Effector memory CD8-positive, alpha-beta T cell (primary cell): ENCODE results near the gene NGLY1.

Source experiments
- ATAC-seq: fragments of 150-1000 bp; cut with Tn5 transposase; replicated peaks from 2 replicates; pipeline ENCODE4 v1.10.0; 2021; ENCODE audit warnings: mild to moderate bottlenecking, moderate library complexity
- DNase-seq, 3 experiments: peaks; one replicate each; pipeline ENCODE4 v3.0.0; 2021
- H3K27ac Mint-ChIP-seq, 2 donors: one replicate each; pipeline ENCODE4 v1.8.0; 2022; ENCODE audit warnings: mild to moderate bottlenecking in 2 of 2, mixed read lengths in 2 of 2, moderate library complexity in 2 of 2
- H3K27me3 Mint-ChIP-seq, 2 donors: one replicate each; pipeline ENCODE4 v1.8.0; 2022; ENCODE audit warnings: mixed read lengths in 2 of 2
- H3K36me3 Mint-ChIP-seq: one replicate; pipeline ENCODE4 v1.8.0; 2022; ENCODE audit warnings: mild to moderate bottlenecking, moderate library complexity, mixed read lengths; ENCODE audit not compliant: insufficient read depth
- H3K4me1 Mint-ChIP-seq, 2 donors: one replicate each; pipeline ENCODE4 v1.8.0; 2022; ENCODE audit warnings: low read depth in 2 of 2, mixed read lengths in 2 of 2
- H3K4me3 Mint-ChIP-seq, 2 donors: one replicate each; pipeline ENCODE4 v1.8.0; 2022; ENCODE audit warnings: mild to moderate bottlenecking in 2 of 2, mixed read lengths in 2 of 2, moderate library complexity in 2 of 2
- H3K9me3 Mint-ChIP-seq, 2 donors: one replicate each; pipeline ENCODE4 v1.8.0; 2022; ENCODE audit warnings: mixed read lengths in 2 of 2

NGLY1 gene

DNA sequence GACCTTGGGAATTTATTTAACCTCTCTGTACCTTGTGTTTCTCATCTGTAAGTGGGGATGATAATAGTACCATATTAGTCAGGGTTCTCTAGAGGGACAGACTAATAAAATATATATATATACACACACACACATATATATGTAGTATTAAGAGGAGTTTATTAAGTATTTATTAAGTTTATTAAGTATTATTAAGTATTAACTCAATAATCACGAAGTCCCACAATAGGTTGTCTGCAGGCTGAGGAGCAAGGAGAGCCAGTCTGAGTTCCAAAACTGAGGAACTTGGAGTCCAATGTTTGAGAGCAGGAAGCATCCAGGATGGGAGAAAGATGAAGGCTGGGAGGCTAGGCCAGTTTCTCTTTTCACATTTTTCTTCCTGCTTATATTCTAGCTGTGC is 21.4 kb upstream of the NGLY1 start:
- no peaks in the 10 kb centered on the region for H3K9me3 Mint-ChIP-seq
- H3K36me3 Mint-ChIP-seq = no peaks in the 10 kb centered on the region
- ATAC-seq (no peak), DNase-seq (no peak)
- H3K4me1 Mint-ChIP-seq = no peaks in the 10 kb centered on the region
- H3K27ac Mint-ChIP-seq = no peak overlapping the region
- H3K27me3 Mint-ChIP-seq = peaks cover 18 to 30% of the 10 kb centered on the region in 2 donors
- no peak overlapping the region for H3K4me3 Mint-ChIP-seq

DNA sequence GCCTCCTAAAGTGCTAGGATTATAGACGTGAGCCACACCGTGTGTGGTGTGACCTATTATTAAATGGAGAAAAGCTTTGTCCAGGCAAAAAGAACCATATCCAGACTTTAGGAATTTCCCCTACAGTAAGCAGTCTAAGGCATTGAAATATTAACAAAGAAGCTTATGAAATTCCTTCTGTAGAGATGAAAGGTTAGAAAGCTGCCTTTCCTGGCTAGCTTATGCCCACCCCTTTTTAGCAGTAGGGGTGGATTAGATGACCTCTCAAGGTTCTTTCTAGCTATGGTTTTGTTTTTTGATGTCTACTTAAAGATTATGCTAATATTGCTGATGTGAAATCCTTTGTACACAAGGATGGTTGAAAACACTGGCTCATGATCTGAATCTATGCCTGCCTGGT is 20.6 kb upstream of the NGLY1 start:
- H3K4me1 Mint-ChIP-seq = no peaks in the 10 kb centered on the region
- H3K4me3 Mint-ChIP-seq = no peak overlapping the region
- ATAC-seq (no peak), DNase-seq (no peak)
- H3K27ac Mint-ChIP-seq = no peak overlapping the region
- H3K9me3 Mint-ChIP-seq = no peaks in the 10 kb centered on the region
- H3K36me3 Mint-ChIP-seq = no peaks in the 10 kb centered on the region
- H3K27me3 Mint-ChIP-seq = peaks cover 18 to 30% of the 10 kb centered on the region in 2 donors

DNA sequence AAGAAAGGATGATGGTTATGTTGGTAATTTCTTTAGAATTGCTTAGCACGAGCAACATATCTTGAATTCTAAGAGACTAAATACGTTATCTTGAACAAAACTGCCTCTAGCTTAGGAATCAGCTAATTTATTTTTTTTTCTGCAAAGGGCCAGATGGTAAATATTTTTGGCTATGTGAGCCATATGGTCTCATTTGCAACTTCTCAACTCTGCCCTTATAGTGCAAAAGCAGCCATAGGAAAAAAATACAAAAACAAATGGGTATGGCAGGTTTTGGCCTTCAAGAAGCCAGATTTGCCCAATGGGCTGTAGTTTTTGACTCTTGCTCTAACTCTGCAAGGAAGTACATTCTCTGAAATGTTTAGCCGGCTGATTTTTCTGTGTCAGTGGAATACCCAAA is 18.5 kb upstream of the NGLY1 start:
- DNase-seq (no peak), ATAC-seq (no peak)
- Mint-ChIP-seq H3K27ac (no peak overlapping the region), H3K27me3 (peaks cover 5 to 23% of the 10 kb centered on the region in 2 donors), H3K9me3 (no peaks in the 10 kb centered on the region), H3K36me3 (no peaks in the 10 kb centered on the region), H3K4me1 (no peaks in the 10 kb centered on the region), H3K4me3 (no peak overlapping the region)

DNA sequence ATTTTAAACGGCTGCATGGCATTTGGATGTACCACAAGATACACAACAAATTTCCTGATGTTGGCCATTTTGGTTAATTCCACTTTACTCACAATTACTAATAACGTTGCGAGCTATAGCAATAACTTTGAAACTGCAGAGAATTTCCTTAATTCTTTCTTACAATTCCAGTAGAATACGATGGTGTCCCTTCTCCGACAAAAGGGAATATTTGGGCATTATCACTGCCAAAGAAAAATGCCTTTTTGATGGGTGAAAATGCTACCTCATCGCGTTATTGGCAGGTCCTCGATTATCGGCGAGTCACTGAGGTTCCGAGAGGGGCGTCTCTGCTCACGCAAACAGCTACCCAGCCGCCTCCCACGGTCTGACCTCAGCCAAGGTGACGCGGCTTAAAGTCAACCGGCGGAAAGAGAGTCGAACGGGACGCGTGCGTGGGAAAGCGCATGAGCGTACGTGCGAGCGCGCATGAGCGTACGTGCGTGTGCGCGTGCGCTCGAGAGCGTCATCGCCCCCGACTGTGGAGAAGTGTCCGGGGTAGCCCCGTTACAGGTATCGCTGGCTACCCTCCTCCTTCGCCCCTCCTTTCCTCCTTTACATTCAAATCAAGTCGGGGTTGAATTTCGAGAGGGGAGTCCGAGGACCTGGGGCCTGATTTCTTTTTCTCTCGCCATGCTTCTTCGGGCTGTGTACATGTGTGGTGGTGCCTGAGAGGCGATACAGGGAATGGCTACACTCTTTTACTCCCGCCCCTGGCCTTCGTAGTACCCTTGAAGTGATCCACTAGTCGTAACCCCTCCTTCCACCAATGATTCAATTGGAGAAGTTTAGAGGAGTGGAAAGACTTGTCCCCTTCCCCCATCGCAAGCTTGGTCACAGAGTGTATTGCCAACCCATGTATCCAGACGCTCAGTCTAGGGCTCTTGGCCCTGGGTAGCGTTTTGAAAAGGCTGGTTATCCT is 6.6 kb upstream of the NGLY1 start, which contains the start of gene OXSM:
OXSM (plus strand) TSS at position 495 of the 961 bp plus-strand sequence. CDS start 931 bp downstream, outside the sequence.
- H3K27me3 Mint-ChIP-seq = no peaks in the 10 kb centered on the region
- H3K9me3 Mint-ChIP-seq = no peaks in the 10 kb centered on the region
- DNase-seq (peak; percentile 83 to 86 (median 86)), ATAC-seq (peak; percentile 91)
- peaks cover 8% of the 10 kb centered on the region for H3K36me3 Mint-ChIP-seq
- peak within 1 kb of the TSS; percentile 94 to 96 for H3K4me3 Mint-ChIP-seq
- peak within 1 kb of the TSS; percentile 98 to 99 for H3K27ac Mint-ChIP-seq
- peaks cover 16% of the 10 kb centered on the region in 2 donors for H3K4me1 Mint-ChIP-seq

DNA sequence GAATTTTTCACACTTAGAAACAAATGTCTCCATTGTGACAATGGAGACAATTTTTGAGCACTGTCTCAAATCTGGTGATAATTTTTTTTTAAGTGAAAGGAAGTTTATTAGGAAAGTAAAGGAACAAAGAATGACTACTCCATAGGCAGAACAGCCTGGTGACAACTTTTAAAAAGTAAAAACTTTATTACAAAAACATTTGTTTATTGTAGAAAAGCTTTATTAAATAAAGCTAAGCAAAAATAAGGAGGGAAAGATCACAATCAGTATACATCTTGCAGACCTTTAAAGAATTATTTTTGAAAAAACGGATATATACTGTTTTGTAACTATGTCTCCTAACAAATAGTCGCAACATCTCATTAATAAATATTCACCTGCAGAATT is 6.0 kb upstream of the NGLY1 start:
- Mint-ChIP-seq H3K27ac (peak overlapping the region; percentile 98 to 99), H3K9me3 (no peaks in the 10 kb centered on the region), H3K4me1 (peaks cover 16% of the 10 kb centered on the region in 2 donors)

DNA sequence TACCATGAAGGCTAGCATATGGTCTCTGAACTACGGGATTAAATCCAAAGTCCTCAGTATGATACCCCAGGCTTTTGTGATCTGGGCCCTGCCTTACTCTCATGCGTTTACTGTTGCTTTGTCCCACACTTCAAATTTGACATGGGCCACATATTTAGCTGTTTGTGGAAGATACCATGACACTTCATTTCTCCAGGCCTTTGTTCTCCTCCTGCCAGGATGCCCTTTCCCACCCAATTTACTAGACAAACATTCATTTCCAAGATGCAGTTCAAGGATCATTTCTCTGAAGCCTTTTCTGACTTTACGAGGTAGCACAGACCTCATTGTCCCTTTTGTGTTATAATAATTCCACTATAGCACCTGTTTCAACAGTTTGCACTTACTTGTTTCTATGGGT is 4.4 kb upstream of the NGLY1 start:
- ATAC-seq (no peak), DNase-seq (no peak)
- H3K4me1 Mint-ChIP-seq = peaks cover 11 to 21% of the 10 kb centered on the region in 2 donors
- no peaks in the 10 kb centered on the region for H3K27me3 Mint-ChIP-seq
- H3K36me3 Mint-ChIP-seq = peaks cover 14% of the 10 kb centered on the region
- H3K27ac Mint-ChIP-seq = no peak overlapping the region
- no peak overlapping the region for H3K4me3 Mint-ChIP-seq
- H3K9me3 Mint-ChIP-seq = no peaks in the 10 kb centered on the region

More for the DNA sequence above, 6.0 kb upstream of the NGLY1 start:
- no peak for DNase-seq
- Mint-ChIP-seq H3K36me3 (peaks cover 8% of the 10 kb centered on the region), H3K27me3 (no peaks in the 10 kb centered on the region), H3K4me3 (peak overlapping the region; percentile 94 to 96)
- ATAC-seq = no peak

DNA sequence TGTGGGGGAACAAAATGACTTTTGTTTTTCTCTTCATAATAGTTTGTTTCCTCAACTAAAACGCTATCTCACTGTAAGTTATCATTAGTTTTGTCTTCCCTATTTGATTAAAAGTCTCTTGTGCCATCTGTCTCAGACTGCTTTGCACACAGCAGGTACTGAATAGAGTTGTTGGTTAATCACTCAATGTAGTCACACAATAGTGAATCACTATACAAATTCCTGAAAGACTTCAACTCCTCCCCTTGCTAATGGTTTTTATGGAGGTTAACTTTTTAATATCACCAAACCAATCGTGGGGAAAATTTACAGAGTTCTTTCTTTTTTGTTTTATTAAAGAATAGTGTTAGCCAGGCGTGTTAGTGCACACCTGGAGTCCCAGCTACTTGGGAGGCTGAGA is 2.6 kb upstream of the NGLY1 start:
- H3K27ac Mint-ChIP-seq = no peak overlapping the region
- no peaks in the 10 kb centered on the region for H3K9me3 Mint-ChIP-seq
- peaks cover 18 to 29% of the 10 kb centered on the region in 2 donors for H3K4me1 Mint-ChIP-seq
- H3K36me3 Mint-ChIP-seq = peaks cover 15% of the 10 kb centered on the region
- DNase-seq = no peak
- no peaks in the 10 kb centered on the region for H3K27me3 Mint-ChIP-seq
- no peak for ATAC-seq
- no peak overlapping the region for H3K4me3 Mint-ChIP-seq

DNA sequence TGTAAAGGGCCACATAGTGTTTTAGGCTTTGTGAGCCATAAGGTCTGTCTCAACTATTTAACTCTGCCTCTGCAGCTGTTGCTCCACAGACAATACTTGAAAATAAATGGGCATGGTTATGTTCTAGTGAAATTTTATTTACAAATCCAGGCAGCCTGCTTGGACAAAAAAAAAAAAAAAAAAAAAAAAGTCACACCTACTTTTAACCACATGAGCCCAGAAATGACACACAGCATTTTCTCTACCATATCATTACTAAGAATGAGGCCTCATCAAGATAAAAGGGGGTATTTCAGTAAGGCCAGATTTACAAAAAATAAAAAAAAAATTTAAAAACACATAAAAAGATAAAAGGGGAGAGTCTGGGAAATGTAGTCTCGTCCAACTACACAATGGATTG is 1.7 kb upstream of the NGLY1 start:
- Mint-ChIP-seq H3K4me3 (no peak overlapping the region), H3K27ac (no peak overlapping the region), H3K36me3 (peaks cover 17% of the 10 kb centered on the region)

DNA sequence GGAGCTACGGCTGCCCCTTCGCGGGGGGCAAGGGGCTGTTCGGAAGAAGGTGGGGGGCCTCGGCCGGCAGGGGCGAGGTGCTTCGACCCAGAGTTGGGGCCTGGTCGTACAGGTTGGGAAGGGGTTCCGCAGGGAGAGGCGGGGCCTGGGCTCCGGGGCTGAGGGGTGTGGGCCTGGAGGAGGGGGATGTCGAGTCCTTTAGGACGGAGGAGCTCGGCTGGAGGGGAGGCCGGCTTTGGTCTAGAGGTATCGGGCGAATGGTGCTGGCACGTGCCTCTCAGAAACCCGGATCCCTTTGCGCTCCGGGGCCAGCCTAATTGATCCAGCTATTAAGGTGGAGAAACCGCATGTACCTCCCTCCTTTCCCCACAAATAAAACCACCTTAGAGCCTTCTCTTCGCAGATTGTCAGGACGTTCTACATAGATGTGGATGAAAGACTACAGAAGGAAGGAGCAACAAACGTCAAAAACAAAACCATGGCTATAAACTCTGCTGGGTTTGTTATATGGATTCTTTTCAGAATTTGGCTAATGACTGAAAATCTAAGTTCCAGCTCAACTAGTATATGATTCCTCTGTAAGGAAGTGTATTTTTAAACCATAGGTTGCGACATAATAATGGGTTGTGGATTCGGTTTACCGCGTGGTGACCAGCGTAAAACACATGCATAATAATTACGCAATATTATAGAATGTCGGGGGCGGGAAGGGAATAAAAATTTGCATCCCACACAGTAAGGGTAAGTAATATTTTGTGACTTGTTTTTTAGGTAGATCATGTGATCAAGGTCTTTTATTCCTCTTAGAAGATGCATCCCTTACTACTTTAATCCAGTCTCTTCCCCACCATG is 644 bp upstream of the NGLY1 start:
- Mint-ChIP-seq H3K4me1 (peaks cover 12 to 36% of the 10 kb centered on the region in 2 donors), H3K27me3 (no peaks in the 10 kb centered on the region), H3K9me3 (no peaks in the 10 kb centered on the region), H3K36me3 (peaks cover 14% of the 10 kb centered on the region), H3K4me3 (peak overlapping the region; percentile 85), H3K27ac (peak overlapping the region; percentile 58 to 66)
- DNase-seq (no peak), ATAC-seq (peak; percentile 15)

More for the DNA sequence above, 1.7 kb upstream of the NGLY1 start:
- Mint-ChIP-seq H3K4me1 (peaks cover 14 to 33% of the 10 kb centered on the region in 2 donors), H3K27me3 (no peaks in the 10 kb centered on the region), H3K9me3 (no peaks in the 10 kb centered on the region)
- DNase-seq (no peak), ATAC-seq (no peak)

DNA sequence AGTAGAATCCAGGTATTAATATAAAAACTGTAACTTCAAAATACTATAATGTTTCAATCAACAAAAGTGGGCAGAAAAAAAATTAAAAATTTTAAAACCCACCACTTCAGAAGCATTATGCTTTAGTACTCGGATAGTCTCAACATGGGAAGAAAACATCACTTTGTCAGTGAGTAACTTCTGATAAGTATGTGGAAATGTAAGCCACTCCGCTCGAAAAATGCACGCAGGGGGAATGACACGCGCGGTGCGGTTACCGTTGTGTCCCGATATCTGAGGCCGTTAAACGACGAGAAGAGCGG is 656 bp downstream of the NGLY1 start:
- peak overlapping the region; percentile 85 for H3K4me3 Mint-ChIP-seq
- peaks cover 12 to 34% of the 10 kb centered on the region in 2 donors for H3K4me1 Mint-ChIP-seq
- no peak for DNase-seq
- H3K27ac Mint-ChIP-seq = peak overlapping the region; percentile 60 to 89
- no peak for ATAC-seq
- no peaks in the 10 kb centered on the region for H3K27me3 Mint-ChIP-seq
- H3K36me3 Mint-ChIP-seq = peaks cover 27% of the 10 kb centered on the region
- H3K9me3 Mint-ChIP-seq = no peaks in the 10 kb centered on the region

DNA sequence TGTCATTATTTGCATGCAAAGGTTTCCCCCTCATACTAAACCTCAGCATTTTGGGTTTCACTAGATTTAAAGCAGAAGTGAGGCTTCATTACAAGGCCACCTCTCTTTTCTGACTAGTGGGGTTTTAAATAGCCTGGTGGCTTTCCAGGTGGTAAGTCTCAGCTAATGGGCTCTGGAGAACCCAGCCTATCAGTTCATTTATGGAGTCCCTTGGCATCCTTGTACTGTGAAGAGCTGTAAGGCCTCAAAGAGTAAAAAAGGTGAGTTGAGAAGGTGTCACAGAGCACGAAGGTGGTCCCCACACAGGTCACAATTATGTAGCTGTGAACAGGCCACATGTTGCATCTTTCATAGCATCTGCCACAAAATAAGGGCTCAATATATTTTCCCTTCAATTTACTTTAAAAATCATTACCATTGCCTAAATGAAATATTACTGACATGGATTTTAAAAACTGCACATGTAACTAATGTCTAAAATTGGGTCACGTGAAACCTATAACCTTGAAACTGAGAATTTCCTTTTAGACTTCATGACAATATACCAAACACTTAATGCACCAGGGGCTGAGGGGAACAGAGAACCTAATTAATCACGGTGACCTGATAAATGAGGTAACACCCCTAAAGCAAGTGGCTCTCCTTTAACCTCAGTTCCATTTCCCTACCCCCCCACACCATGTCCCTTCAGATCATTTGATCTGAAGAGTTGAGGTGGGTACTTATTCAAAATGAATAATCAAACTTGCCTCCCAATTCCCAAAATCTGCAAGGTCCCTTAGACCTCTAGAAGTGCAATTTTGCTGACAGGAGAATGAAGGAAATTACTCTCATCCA is 1.3 kb downstream of the NGLY1 start:
- Mint-ChIP-seq H3K9me3 (no peaks in the 10 kb centered on the region), H3K4me3 (peak overlapping the region; percentile 85), H3K36me3 (peaks cover 33% of the 10 kb centered on the region), H3K4me1 (peaks cover 12 to 35% of the 10 kb centered on the region in 2 donors), H3K27me3 (no peaks in the 10 kb centered on the region), H3K27ac (peak overlapping the region; percentile 60 to 89)
- DNase-seq (no peak), ATAC-seq (no peak)

DNA sequence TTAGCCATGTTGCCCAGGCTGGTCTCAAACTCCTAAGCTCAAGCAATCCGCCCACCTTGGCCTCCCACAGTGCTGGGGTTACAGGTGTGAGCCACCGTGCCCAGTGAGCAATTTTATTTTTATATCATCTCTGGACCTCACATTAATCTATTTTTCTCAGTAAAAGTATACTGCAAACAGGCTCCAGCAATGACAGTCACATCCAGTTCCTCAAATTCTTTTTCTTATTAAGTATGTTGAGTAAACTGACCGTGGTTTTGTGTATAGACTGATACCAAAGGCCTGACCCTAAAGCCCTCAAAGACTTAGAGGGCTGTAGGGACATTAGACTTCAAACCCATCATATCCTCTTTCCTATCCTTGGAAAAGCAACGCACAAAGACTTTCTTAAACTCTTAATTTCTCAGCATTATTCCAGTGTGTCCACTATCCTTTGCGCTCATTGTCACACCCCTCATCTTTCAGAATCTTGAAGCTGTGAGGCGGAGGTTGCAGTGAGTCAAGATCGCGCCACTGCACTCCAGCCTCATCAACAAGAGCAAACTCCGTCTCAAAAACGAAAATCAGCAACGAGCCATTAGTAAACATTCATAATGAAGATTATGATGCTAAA is 2.0 kb downstream of the NGLY1 start:
- no peak for ATAC-seq
- no peaks in the 10 kb centered on the region for H3K9me3 Mint-ChIP-seq
- H3K4me1 Mint-ChIP-seq = peaks cover 13 to 40% of the 10 kb centered on the region in 2 donors
- peak overlapping the region; percentile 85 for H3K4me3 Mint-ChIP-seq
- H3K36me3 Mint-ChIP-seq = peaks cover 39% of the 10 kb centered on the region
- H3K27ac Mint-ChIP-seq = no peak overlapping the region
- no peaks in the 10 kb centered on the region for H3K27me3 Mint-ChIP-seq
- no peak for DNase-seq
